WTC11 (cell line): ENCODE results near the gene MORC1. TPM values are rescaled to one million over a fixed set of nuclear protein-coding genes. Genes with fewer than 3 reads are reported as not detected.

Experiments
- ATAC-seq: fragments of 200-7000 bp; cut with Tn5 transposase; 2 replicates; pipeline ENCODE4 v1.10.0; 2021; ENCODE audit warnings: mild to moderate bottlenecking, moderate library complexity
- CTCF ChIA-PET: fragments of 300-600 bp; sonication (Branson Sonifier 250); formaldehyde crosslinking; loops from one replicate; lab custom pipeline; 2021; ENCODE audit warnings: antibody characterized with exemption; lab: Charles Lee
- POLR2A ChIA-PET: fragments of 350-600 bp; sonication (Branson Sonifier 250); formaldehyde crosslinking; loops from one replicate; lab custom pipeline; 2021; ENCODE audit warnings: antibody characterized with exemption; lab: Charles Lee
- DNase-seq: peaks from one replicate; pipeline ENCODE4 v3.0.0; 2021; ENCODE audit warnings: low spot score
- H3K27ac Mint-ChIP-seq: 2 replicates; pipeline ENCODE4 v1.8.0; 2021; ENCODE audit warnings: mixed read lengths
- H3K27me3 Mint-ChIP-seq: 2 replicates; pipeline ENCODE4 v1.8.0; 2021; ENCODE audit warnings: low read depth, mild to moderate bottlenecking, moderate library complexity, mixed read lengths
- H3K36me3 Mint-ChIP-seq: 2 replicates; pipeline ENCODE4 v1.8.0; 2021; ENCODE audit warnings: mixed read lengths
- H3K4me1 Mint-ChIP-seq: 2 replicates; pipeline ENCODE4 v1.8.0; 2022; ENCODE audit warnings: mixed read lengths
- H3K4me3 Mint-ChIP-seq: 2 replicates; pipeline ENCODE4 v1.8.0; 2021; ENCODE audit warnings: mild to moderate bottlenecking, moderate library complexity, mixed read lengths
- H3K9me3 Mint-ChIP-seq: 2 replicates; pipeline ENCODE4 v1.8.0; 2021; ENCODE audit warnings: mixed read lengths
- CDX4 ChIP-seq: fragments of 250-450 bp; sonication (Bioruptor Pico); IDR thresholded peaks from 2 replicates; pipeline ENCODE4 v1.9.0; 2021; ENCODE audit warnings: moderate library complexity, mild to moderate bottlenecking, inconsistent platforms, borderline replicate concordance
- CREM ChIP-seq: sonication (generic); formaldehyde crosslinking; IDR thresholded peaks from 2 replicates; pipeline ENCODE4 v1.8.1; 2022; ENCODE audit warnings: mild to moderate bottlenecking, missing genetic modification reagents, moderate library complexity
- CTCF ChIP-seq: fragments of 200-600 bp; IDR thresholded peaks from 2 replicates; pipeline ENCODE4 v1.8.0; 2022; ENCODE audit warnings: antibody characterized with exemption
- ESRRA ChIP-seq: sonication (generic); formaldehyde crosslinking; IDR thresholded peaks from 2 replicates; pipeline ENCODE4 v1.8.1; 2022; ENCODE audit warnings: mild to moderate bottlenecking, missing genetic modification reagents, borderline replicate concordance
- FOXK1 ChIP-seq: sonication (generic); formaldehyde crosslinking; IDR thresholded peaks from 2 replicates; pipeline ENCODE4 v1.8.0; 2022; ENCODE audit warnings: mild to moderate bottlenecking, moderate library complexity, missing genetic modification reagents
- GRHL2 ChIP-seq: fragments of 250-450 bp; sonication (Bioruptor Pico); IDR thresholded peaks from 2 replicates; pipeline ENCODE4 v1.8.0; 2022; ENCODE audit warnings: mild to moderate bottlenecking, moderate library complexity; ENCODE audit not compliant: insufficient replicate concordance, severe bottlenecking
- IRF1 ChIP-seq: sonication (generic); formaldehyde crosslinking; IDR thresholded peaks from 2 replicates; pipeline ENCODE4 v1.8.0; 2023; ENCODE audit warnings: missing genetic modification reagents
- MAX ChIP-seq: sonication (generic); formaldehyde crosslinking; IDR thresholded peaks from 2 replicates; pipeline ENCODE4 v1.8.0; 2022; ENCODE audit warnings: mild to moderate bottlenecking, missing genetic modification reagents
- RELA ChIP-seq: sonication (generic); formaldehyde crosslinking; IDR thresholded peaks from 2 replicates; pipeline ENCODE4 v1.8.1; 2022; ENCODE audit warnings: missing genetic modification reagents, mild to moderate bottlenecking, borderline replicate concordance
- ZBTB21 ChIP-seq: sonication (generic); formaldehyde crosslinking; IDR thresholded peaks from 2 replicates; pipeline ENCODE4 v1.8.1; 2023; ENCODE audit warnings: mild to moderate bottlenecking, missing genetic modification reagents, borderline replicate concordance
- ZNF425 ChIP-seq: fragments of 250-450 bp; sonication (Bioruptor Pico); conservative IDR thresholded peaks from 2 replicates; pipeline ENCODE4 v1.9.0; 2021; ENCODE audit warnings: mild to moderate bottlenecking
- ZNF532 ChIP-seq: fragments of 250-450 bp; sonication (Bioruptor Pico); IDR thresholded peaks from 2 replicates; pipeline ENCODE4 v1.9.0; 2021; ENCODE audit warnings: mild to moderate bottlenecking, borderline replicate concordance
- total RNA-seq: library from RNA; stranded (reverse); gene quantifications from 3 replicates; pipeline ENCODE4 v1.2.3, GENCODE V29; 2021

The MORC1 gene
- total RNA-seq, 1 experiment from 2014 or later: not detected

DNA sequence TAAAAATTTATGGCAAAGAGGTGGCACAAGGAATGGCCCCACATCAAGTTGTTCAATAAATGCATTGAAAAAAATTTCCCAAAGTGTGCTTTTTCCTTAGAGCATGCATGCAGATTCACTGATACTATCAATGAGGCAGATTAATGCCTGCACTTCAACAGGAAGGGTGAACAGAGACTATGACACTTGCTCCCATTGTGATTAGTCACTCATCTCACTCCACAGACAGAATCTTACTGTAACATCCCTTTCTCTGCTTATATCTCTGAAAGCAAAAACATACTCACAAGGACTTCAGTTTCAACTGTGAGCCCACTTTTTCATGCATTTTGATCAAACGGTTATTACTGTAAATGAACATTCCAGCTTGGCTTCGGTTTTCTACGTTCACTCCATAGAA, 60.9 kb downstream of the MORC1 start (continued):
- TF ChIP-seq IRF1 (CRISPR knock-in tag) (no peak), ESRRA (CRISPR knock-in tag) (no peak), CDX4 (CRISPR knock-in tag) (no peak)

- H3K27me3 Mint-ChIP-seq: no peaks in the 10 kb centered on the region
- no peaks in the 10 kb centered on the region for H3K36me3 Mint-ChIP-seq
- ChIA-PET CTCF (interaction anchor here (0.7 kb wide), 1 partner anchor 174 kb away, joined by 3 read pairs; no protein-coding TSS in a partner anchor), POLR2A (no interaction called here)
- peaks cover 15% of the 10 kb centered on the region for H3K9me3 Mint-ChIP-seq
- TF ChIP-seq CTCF (peak; percentile 51), CDX4 (CRISPR knock-in tag) (no peak), IRF1 (CRISPR knock-in tag) (no peak), MAX (CRISPR knock-in tag) (no peak), CREM (CRISPR knock-in tag) (no peak)
- H3K4me3 Mint-ChIP-seq: no peak overlapping the region
- DNase-seq: no peak
- H3K27ac Mint-ChIP-seq: no peak overlapping the region
- peaks cover 20% of the 10 kb centered on the region for H3K4me1 Mint-ChIP-seq
- ATAC-seq: peak; percentile 44; the same call in 1 of the 2 replicates
Measured at GRCh38 chr3:109050591-109051167, 67.3 kb downstream of the MORC1 start.

DNA sequence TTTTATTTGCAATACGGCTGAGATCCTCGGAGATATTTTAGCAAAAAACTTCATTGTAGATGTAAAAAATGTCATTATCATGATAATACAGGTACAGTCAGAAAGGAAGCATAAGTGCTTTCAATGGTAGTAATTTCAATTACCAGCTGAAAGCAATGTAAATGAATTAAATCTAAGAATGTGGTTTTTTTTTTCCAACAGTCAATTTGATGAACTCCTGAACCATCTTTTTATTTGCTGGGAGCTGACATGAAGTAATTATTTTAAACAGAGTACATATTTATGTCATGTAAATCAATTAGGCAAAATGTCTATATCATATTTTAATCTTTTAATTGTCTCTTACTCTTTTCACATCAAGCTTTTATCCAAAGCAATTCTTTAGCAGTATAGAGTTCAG, 70.6 kb downstream of the MORC1 start:
- ChIA-PET CTCF (interaction anchor here (2.0 to 2.3 kb wide), 2 partner anchors 24 to 51 kb away, joined by 4 to 13 read pairs; no protein-coding TSS in a partner anchor), POLR2A (no interaction called here)
- Mint-ChIP-seq H3K27ac (peak overlapping the region; percentile 15; the same call in 1 of the 2 replicates), H3K4me1 (peaks cover 16% of the 10 kb centered on the region), H3K4me3 (no peak overlapping the region), H3K36me3 (no peaks in the 10 kb centered on the region), H3K9me3 (peaks cover 6% of the 10 kb centered on the region), H3K27me3 (no peaks in the 10 kb centered on the region)
- ATAC-seq (no peak), DNase-seq (no peak)
- TF ChIP-seq CDX4 (CRISPR knock-in tag) (no peak), FOXK1 (CRISPR knock-in tag) (no peak), ZNF425 (CRISPR knock-in tag) (no peak), ZBTB21 (no peak), GRHL2 (CRISPR knock-in tag) (no peak), ZNF532 (CRISPR knock-in tag) (no peak), RELA (CRISPR knock-in tag) (no peak)
